ENCODE data around the gene SBF2.

Gene SBF2

GRCh38 chr11:10293423-10294289 lies at the start of gene SBF2:
SBF2 (minus strand) TSS chr11:10294219; CDS start chr11:10294069, 150 bp downstream.
- DNase-seq (ENCODE audit: low read depth in 4 of 4, low spot score in 1 of 4), result peak; percentile 45 to 71 (median 66)

GRCh38 chr11:10338287-10338686 lies 44.3 kb upstream of the SBF2 start:
- no peak for DNase-seq (ENCODE audit: low read depth in 4 of 4, low spot score in 1 of 4)

- no peak for DNase-seq (ENCODE audit: low read depth in 4 of 4, low spot score in 1 of 4)
These were observed 39.5 kb upstream of the SBF2 start for GRCh38 chr11:10333490-10333889.

- DNase-seq (ENCODE audit: low read depth in 4 of 4, low spot score in 1 of 4), result no peak
These were observed 37.7 kb upstream of the SBF2 start for GRCh38 chr11:10331548-10332289.

- DNase-seq (ENCODE audit: low read depth in 4 of 4, low spot score in 1 of 4), result no peak
These were observed 35.9 kb upstream of the SBF2 start for GRCh38 chr11:10329935-10330334.

GRCh38 chr11:10329356-10329755 lies 35.3 kb upstream of the SBF2 start:
- DNase-seq (ENCODE audit: low read depth in 4 of 4, low spot score in 1 of 4), result no peak

GRCh38 chr11:10328314-10329098 lies 34.5 kb upstream of the SBF2 start:
- no peak for DNase-seq (ENCODE audit: low read depth in 4 of 4, low spot score in 1 of 4)

GRCh38 chr11:10327254-10327653 lies 33.2 kb upstream of the SBF2 start:
- no peak for DNase-seq (ENCODE audit: low read depth in 4 of 4, low spot score in 1 of 4)

GRCh38 chr11:10326012-10326964 lies 32.3 kb upstream of the SBF2 start:
- no peak for DNase-seq (ENCODE audit: low read depth in 4 of 4, low spot score in 1 of 4)

- no peak for DNase-seq (ENCODE audit: low read depth in 4 of 4, low spot score in 1 of 4)
These were observed 31.4 kb upstream of the SBF2 start for GRCh38 chr11:10325277-10326011.

- no peak for DNase-seq (ENCODE audit: low read depth in 4 of 4, low spot score in 1 of 4)
These were observed 30.5 kb upstream of the SBF2 start for GRCh38 chr11:10324474-10324873.

- DNase-seq (ENCODE audit: low read depth in 4 of 4, low spot score in 1 of 4), result no peak
These were observed 29.8 kb upstream of the SBF2 start for GRCh38 chr11:10323793-10324170.

- DNase-seq (ENCODE audit: low read depth in 4 of 4, low spot score in 1 of 4), result peak in 1 of 4 experiments; percentile 36
These were observed 29.1 kb upstream of the SBF2 start for GRCh38 chr11:10322830-10323792.

GRCh38 chr11:10322401-10322800 lies 28.4 kb upstream of the SBF2 start:
- DNase-seq (ENCODE audit: low read depth in 4 of 4, low spot score in 1 of 4), result no peak

- DNase-seq (ENCODE audit: low read depth in 4 of 4, low spot score in 1 of 4), result no peak
These were observed 26.9 kb upstream of the SBF2 start for GRCh38 chr11:10320736-10321465.

- no peak for DNase-seq (ENCODE audit: low read depth in 4 of 4, low spot score in 1 of 4)
These were observed 25.9 kb upstream of the SBF2 start for GRCh38 chr11:10319702-10320558.

- no peak for DNase-seq (ENCODE audit: low read depth in 4 of 4, low spot score in 1 of 4)
These were observed 24.4 kb upstream of the SBF2 start for GRCh38 chr11:10318527-10318802.
